22Rv1 (cell line): ENCODE results near the gene CALML6.

Experiments used
- ZFX ChIP-seq: fragments of 450-650 bp; IDR thresholded peaks from 2 replicates; pipeline ENCODE4 v1.6.1; 2017; ENCODE audit warnings: antibody characterized with exemption, borderline replicate concordance
- TF ChIP-seq, protein P1 (sequence below): fragments of 450-650 bp; IDR thresholded peaks from 2 replicates; pipeline ENCODE4 v1.5.1; 2017; ENCODE audit warnings: mild to moderate bottlenecking

DNA sequence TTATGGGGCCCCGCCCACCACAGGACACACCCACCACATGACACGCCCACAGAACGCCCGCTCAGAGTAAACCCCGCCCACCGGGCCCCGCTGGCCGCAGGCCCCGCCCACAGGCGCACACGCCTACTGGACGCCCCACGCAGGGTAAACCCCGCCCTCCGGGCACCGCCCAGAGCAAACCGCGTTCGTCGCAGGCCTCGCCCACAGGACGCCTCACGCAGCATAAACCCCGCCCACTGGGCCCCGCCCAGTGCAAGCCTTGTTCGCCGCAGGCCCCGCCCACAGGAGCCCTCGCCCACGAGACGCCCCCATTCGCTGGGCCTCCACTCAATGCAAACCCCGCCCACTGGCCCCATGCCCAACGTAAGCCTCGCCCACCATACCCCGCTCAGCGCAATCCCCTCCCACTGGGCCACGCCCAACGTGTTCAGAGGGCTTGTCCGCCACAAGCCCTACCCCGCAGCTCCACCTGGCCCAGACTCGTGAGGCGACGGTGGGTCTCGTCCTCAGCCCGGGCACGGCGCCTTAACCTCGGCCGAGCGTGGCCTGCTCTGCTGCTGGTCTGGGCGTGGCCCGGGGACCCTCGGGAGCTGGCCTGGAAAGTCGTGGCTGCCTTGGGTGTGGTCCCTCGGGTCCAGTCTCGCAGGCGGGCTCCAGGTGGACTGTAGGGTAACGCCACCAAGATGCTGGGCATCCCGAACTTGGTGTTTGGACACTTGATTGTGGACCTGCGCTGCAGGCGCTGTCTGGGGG lies 4.4 kb downstream of the CALML6 start:
- TF ChIP-seq, protein P1, sequence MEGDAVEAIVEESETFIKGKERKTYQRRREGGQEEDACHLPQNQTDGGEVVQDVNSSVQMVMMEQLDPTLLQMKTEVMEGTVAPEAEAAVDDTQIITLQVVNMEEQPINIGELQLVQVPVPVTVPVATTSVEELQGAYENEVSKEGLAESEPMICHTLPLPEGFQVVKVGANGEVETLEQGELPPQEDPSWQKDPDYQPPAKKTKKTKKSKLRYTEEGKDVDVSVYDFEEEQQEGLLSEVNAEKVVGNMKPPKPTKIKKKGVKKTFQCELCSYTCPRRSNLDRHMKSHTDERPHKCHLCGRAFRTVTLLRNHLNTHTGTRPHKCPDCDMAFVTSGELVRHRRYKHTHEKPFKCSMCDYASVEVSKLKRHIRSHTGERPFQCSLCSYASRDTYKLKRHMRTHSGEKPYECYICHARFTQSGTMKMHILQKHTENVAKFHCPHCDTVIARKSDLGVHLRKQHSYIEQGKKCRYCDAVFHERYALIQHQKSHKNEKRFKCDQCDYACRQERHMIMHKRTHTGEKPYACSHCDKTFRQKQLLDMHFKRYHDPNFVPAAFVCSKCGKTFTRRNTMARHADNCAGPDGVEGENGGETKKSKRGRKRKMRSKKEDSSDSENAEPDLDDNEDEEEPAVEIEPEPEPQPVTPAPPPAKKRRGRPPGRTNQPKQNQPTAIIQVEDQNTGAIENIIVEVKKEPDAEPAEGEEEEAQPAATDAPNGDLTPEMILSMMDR: no peak
- TF ChIP-seq ZFX: no peak
